Lung microvascular endothelial cell (primary cell): ENCODE measurements around the gene KCNH5. TPM values are rescaled to one million over a fixed set of nuclear protein-coding genes. Genes with fewer than 3 reads are reported as not detected.

ENCODE experiments used
- DNase-seq, 2 donors: peaks; one replicate each; pipeline versions ENCODE4 v3.0.0 to v3.0.0-alpha.2; 2010; ENCODE audit warnings: low read depth in 2 of 2
- total RNA-seq: library from RNA; depleted of rRNA; stranded (reverse); fragments of >200 nt; gene quantifications from 2 replicates; pipeline ENCODE4 v1.2.1, GENCODE V29; 2014

The KCNH5 gene
- total RNA-seq, 1 donor from 2014 or later, result not detected

DNA sequence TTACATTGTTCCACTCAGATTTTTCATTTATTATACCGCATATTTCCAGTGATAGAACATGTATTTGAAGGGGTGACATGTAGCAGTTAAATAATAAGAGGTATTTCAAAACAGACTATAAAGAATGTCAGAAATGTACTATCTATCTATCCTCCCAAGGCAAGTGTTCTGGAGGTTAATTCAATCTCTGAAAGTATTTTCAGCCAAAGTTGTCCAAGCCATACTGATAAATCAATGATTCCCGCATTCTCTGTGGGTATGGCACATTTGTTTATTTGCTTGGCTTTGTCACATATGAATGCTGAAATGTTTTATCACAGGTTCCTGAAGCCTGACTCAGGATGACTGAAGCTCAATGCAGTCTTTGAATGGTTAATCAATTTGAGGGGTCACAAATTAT is 35.8 kb downstream of the KCNH5 start:
- no peak for DNase-seq

DNA sequence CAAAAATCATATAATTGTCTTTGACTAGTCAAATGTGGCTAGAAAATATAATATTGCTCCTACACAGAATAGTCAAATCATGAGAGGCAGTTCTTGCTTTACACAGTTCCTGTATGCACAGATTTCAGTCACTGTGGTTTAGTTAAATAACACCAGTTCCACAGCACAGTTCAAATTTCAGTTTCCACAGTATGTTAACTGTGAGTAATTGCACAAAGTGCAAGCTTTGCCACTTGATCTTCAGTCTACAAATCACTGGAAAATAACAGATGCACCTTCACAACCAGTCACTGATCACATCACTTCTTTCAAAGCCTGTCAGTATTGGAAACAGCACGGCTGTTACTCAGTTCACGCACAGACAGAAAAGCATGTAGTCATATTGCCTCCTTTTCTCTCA is 38.7 kb downstream of the KCNH5 start:
- no peak for DNase-seq

DNA sequence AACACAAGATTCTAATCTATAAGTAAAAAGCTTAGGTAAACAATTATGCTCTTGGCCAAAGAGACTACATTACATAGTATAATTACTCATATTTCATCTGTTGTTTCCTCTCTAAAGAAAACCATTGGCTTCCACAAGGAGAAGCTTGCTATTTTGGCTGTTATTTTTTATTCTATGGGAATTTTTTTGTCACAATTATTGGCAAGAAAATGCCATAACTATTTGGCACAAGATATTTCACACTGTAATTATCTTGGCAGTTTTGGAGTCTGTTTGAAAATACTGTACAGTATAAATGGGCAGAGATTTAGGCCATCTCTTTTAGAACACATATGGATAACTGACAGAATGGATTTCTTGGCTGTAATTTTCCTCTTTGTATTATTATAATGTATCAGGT is 51.2 kb downstream of the KCNH5 start:
- no peak for DNase-seq

DNA sequence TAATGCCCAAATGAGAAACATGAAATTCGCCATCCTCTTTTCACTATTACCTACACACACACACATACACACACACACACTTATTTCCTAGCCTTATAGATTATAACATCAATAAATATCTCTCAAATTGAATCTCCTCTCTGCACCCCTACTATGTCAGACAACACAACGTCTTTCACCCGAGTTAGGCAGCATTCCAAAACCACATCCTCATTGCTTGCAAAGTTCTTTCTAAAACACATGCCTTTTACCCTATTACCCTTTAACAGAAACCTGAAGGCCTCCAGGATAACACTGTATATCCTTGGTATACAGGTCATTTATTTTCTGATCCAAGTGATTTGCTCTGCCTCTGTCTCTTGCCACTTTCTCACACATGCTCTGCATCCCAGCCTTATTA is 56.3 kb downstream of the KCNH5 start:
- no peak for DNase-seq

DNA sequence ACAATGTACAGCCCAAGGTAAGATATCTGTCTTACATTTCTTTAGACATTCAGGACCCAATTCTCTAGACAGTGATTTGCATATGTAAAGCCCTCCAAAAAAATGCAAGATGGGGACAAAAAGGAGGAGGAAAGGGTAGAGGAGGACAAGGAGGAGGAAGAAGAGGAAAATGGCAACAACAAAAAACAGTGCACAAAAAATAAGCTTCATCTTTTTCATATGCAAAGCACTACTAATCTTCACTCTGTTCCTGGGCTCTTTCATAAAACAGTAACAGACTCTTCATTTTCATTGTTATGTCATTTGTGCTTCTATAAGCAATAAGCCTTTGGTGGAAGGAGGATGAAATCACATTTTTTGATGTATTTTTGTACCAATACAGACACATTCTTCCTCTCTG is 61.4 kb downstream of the KCNH5 start:
- DNase-seq, result no peak

GRCh38 chr14:62980693-62981092 is 64.6 kb downstream of the KCNH5 start:
- no peak for DNase-seq

GRCh38 chr14:62957562-62957961 is 87.7 kb downstream of the KCNH5 start:
- no peak for DNase-seq

- DNase-seq, result no peak
These were observed 88.8 kb downstream of the KCNH5 start for GRCh38 chr14:62956413-62956812.

DNA sequence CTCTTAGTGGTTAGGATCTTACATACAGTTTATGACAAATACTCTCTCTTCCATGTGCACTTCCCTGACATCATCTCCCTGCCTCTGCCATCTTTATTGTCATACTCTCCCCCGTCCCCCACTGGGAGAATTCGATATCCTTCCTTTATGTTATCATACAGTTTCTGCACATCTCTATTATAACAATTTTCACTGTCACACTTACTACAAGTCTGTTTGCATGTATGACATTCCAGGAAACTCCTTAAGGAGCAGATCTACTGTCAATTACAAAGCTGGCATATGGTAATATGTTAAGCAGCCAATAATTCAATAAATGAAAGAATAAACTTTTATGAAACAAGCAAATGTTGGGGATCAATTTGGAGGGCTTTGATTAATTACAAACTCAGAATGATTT is 91.1 kb downstream of the KCNH5 start:
- DNase-seq, result no peak

DNA sequence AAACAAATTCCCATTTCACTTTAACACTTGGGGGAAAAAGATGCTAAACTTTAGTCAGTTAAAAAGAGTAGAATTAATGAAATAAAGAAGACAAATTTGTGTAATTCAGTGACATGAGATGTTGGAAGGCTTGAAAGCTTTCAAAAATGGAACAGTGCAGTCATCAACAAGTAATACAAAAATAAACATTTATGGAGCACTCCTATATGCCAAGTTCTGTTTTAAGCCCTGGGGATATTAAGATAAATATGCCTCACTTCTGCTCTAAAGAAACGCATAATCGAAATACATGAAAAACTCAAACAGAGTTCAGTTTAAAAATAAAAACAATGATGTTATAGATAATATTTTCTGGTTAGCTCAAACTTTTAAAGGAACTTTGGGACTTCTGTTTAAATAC is 93.0 kb downstream of the KCNH5 start:
- DNase-seq, result no peak

DNA sequence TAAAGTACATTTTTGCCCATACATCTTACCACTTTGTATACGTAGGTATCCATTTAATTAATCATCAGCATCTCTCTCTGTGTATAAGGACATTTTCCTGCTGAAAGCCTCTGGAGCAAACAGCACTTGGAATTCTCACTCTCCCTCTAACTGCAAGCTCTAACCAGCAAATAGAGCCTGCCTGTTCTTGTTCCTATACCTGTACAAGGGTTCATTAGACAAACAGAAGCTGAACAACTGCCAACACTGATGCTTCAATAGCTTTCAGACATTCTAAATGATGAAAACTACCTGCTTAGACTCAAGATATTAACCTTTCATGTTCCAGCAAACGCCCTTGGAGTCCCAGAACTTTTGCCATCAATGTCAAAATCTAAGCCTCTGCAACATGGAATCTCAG is 98.0 kb downstream of the KCNH5 start:
- DNase-seq, result no peak

DNA sequence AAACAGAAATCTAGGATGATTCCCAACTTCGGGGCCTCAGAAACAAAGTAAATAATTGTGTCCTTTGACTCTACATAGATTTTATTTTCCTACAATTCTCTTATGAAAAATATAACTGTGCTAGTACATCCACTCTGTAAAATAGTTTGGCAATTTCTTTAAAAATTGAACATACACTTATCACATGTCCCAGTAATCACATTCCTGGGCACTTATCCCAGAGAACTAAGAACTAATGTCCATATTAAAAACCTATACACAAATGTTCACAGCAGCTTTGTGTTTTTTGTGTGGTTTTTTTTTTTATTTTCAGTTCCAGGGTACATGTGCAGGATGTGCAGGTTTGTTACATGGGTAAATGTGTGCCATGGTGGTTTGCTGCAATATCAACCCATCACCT is 99.0 kb downstream of the KCNH5 start:
- no peak for DNase-seq

- no peak for DNase-seq
These were observed 102.1 kb downstream of the KCNH5 start for GRCh38 chr14:62943202-62943601.

GRCh38 chr14:62939970-62940369 is 105.3 kb downstream of the KCNH5 start:
- no peak for DNase-seq

DNA sequence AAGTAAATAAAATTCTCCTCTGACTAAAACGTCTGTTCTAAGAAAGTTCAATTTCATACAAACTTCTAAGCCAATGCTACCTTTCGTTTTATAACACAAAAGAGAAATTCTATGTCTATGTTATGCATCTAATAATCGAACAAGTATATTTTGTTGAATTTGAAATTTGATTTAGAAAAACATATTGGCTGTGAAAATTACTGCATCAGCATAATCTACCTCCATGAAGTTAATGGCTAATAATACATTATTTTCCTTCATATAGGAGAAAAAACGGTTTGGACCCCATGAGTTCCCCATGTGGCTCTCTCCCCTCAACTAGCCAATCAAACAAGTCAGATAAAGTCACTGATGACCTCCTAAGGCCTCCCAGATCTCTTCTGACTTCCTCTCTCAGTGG is 106.5 kb downstream of the KCNH5 start:
- no peak for DNase-seq

DNA sequence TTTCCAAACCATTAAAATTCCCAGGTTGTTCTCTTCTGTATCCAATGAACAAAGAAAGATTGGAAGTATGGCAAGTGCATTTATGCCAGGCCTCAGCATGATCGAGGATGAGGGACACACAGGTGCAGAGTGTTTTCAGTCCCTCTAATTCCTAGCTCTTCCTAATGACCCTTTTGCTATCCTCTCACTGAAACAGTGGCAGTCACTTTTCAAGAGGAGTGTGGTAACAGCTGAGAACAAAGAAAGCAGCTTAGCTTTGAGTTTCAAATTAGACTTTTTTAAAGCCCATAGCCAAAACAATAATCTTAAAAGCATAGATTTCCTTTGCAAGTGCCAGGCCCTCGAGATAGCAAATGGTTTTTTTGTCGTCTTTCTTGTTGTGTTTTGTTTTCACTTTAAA is 110.8 kb downstream of the KCNH5 start:
- no peak for DNase-seq

GRCh38 chr14:62921466-62921865 is 123.8 kb downstream of the KCNH5 start:
- no peak for DNase-seq

GRCh38 chr14:62916551-62916950 is 128.7 kb downstream of the KCNH5 start:
- no peak for DNase-seq

DNA sequence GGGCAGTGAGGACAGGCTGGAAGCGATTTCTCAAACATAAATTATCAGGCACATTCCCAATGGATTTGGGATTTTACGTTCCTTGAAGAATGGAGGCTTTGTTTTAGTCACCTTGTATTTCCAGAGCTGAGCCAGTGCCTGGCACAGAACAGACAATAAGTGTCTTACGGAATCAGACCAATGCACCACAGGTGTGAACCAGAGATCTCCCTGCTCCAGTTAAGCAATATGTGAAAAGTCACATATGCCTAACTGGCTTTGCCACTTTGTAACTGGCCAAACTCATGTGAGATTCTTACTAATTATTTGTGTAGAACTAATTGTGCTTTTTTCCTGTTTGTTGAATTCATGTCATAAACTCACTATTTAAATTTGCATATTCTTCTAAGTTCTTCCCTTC is 130.4 kb downstream of the KCNH5 start:
- DNase-seq, result no peak

DNA sequence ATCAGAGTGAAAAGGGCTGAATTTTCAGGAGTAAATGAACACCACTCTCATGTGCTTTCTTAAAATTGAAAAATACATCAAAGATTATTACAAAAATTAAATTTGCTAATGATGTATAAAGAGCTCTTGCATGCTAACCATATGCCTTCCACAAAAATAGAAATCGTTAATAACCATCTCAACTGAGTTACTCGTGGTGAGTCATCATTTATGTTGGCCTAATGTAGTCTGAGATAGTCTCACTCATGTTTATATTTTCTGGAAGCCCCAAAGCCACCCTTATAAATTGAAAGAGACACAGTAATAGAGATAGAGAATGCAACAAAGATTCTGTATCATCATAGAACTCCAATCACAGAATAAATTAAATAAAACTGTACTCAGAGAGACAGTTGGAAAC is 131.2 kb downstream of the KCNH5 start:
- DNase-seq, result no peak

DNA sequence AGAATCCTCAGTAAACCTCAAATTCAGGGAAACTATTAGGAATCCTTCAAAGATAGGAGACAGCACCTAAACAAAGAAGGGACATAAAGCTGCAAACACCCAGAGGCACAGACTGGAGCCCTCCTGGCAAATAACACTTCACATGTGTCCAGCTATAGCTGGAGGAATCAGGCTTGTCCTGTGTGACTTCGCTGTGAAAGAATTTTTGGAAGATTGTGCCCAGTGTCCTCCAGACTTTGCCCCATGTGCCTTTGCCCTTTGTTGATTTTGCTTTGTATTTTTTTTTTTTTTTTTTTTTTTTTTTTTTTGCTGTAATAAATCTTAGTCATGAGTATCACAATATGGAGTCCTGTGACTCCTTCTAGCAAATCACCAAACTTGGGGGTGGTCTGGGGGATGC is 136.8 kb downstream of the KCNH5 start:
- no peak for DNase-seq

- DNase-seq, result no peak
These were observed 139.7 kb downstream of the KCNH5 start for GRCh38 chr14:62905566-62905965.

- DNase-seq, result no peak
These were observed 147.5 kb downstream of the KCNH5 start for GRCh38 chr14:62897771-62898170.

GRCh38 chr14:62896932-62897456 is 148.3 kb downstream of the KCNH5 start:
- no peak for DNase-seq

DNA sequence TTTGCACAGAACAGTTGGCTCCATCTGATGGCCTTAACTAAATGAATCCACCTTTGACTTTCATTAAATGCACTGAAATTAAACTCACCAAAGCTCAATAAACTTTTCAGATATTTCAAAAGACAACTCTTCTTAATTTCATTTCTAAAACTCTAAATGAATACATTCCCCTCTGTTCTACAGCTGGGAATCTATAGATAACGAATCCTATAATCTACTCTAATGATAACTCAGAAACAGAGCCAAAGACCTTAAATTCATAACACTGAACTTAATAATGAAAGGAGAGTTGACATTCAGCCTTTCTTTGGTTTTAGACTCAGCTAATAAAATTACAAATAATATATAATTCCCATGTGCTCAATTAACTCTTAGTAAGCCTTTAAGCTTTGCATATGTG is 150.5 kb downstream of the KCNH5 start:
- DNase-seq, result no peak
